ENCODE results near the gene PTPRE. TPM values are rescaled to one million over a fixed set of nuclear protein-coding genes. Genes with fewer than 3 reads are reported as not detected.

PTPRE gene
- total and polyA plus RNA-seq, 4 donors = 30.9 to 46.9 (median 37.2) TPM

GRCh38 chr10:128081222-128081621 is 174.3 kb downstream of the PTPRE start:
- H3K27ac ChIP-seq (ENCODE audit: low read depth, low read length) = no peak overlapping the region
- H3K9me3 ChIP-seq (ENCODE audit: control insufficient read depth, insufficient read depth, low read length) = no peaks in the 10 kb centered on the region
- DNase-seq (ENCODE audit: low read depth in 4 of 6, low spot score in 6 of 6) = no peak
- peaks cover 3% of the 10 kb centered on the region for H3K4me1 ChIP-seq (ENCODE audit: control insufficient read depth, insufficient read depth, low read length)
- no peaks in the 10 kb centered on the region for H3K27me3 ChIP-seq (ENCODE audit: control insufficient read depth, insufficient read depth, low read length)
- WGBS (ENCODE audit: insufficient coverage) = no CpG with 5 or more reads among the region's 4 CpGs
- H3K36me3 ChIP-seq (ENCODE audit: control insufficient read depth, insufficient read depth, low read length) = peaks cover 44% of the 10 kb centered on the region
- H3K4me3 ChIP-seq (ENCODE audit: low read depth, low read length) = no peak overlapping the region

- Histone ChIP-seq H3K4me1 (ENCODE audit: control insufficient read depth, insufficient read depth, low read length) (peaks cover 3% of the 10 kb centered on the region), H3K27me3 (ENCODE audit: control insufficient read depth, insufficient read depth, low read length) (no peaks in the 10 kb centered on the region), H3K27ac (ENCODE audit: low read depth, low read length) (no peak overlapping the region), H3K36me3 (ENCODE audit: control insufficient read depth, insufficient read depth, low read length) (peaks cover 42% of the 10 kb centered on the region), H3K4me3 (ENCODE audit: low read depth, low read length) (no peak overlapping the region), H3K9me3 (ENCODE audit: control insufficient read depth, insufficient read depth, low read length) (no peaks in the 10 kb centered on the region)
- peak in 1 of 6 donors; percentile 39 for DNase-seq (ENCODE audit: low read depth in 4 of 6, low spot score in 6 of 6)
- WGBS (ENCODE audit: insufficient coverage) = no CpG with 5 or more reads among the region's 3 CpGs
These were observed 174.8 kb downstream of the PTPRE start for GRCh38 chr10:128081720-128082119.

- H3K9me3 ChIP-seq (ENCODE audit: control insufficient read depth, insufficient read depth, low read length) = no peaks in the 10 kb centered on the region
- peaks cover 3% of the 10 kb centered on the region for H3K4me1 ChIP-seq (ENCODE audit: control insufficient read depth, insufficient read depth, low read length)
- H3K4me3 ChIP-seq (ENCODE audit: low read depth, low read length) = no peak overlapping the region
- DNase-seq (ENCODE audit: low read depth in 4 of 6, low spot score in 6 of 6) = no peak
- H3K36me3 ChIP-seq (ENCODE audit: control insufficient read depth, insufficient read depth, low read length) = peaks cover 26% of the 10 kb centered on the region
- no peak overlapping the region for H3K27ac ChIP-seq (ENCODE audit: low read depth, low read length)
- H3K27me3 ChIP-seq (ENCODE audit: control insufficient read depth, insufficient read depth, low read length) = no peaks in the 10 kb centered on the region
- 80% methylated on average over 13 of the region's 15 CpGs for WGBS (ENCODE audit: insufficient coverage)
These were observed 176.4 kb downstream of the PTPRE start for GRCh38 chr10:128083191-128083895.

- no peak for DNase-seq (ENCODE audit: low read depth in 4 of 6, low spot score in 6 of 6)
- no peaks in the 10 kb centered on the region for H3K9me3 ChIP-seq (ENCODE audit: control insufficient read depth, insufficient read depth, low read length)
- 71% methylated on average over 7 of the region's 10 CpGs for WGBS (ENCODE audit: insufficient coverage)
- H3K27ac ChIP-seq (ENCODE audit: low read depth, low read length) = no peak overlapping the region
- no peaks in the 10 kb centered on the region for H3K27me3 ChIP-seq (ENCODE audit: control insufficient read depth, insufficient read depth, low read length)
- peaks cover 19% of the 10 kb centered on the region for H3K36me3 ChIP-seq (ENCODE audit: control insufficient read depth, insufficient read depth, low read length)
- no peaks in the 10 kb centered on the region for H3K4me1 ChIP-seq (ENCODE audit: control insufficient read depth, insufficient read depth, low read length)
- no peak overlapping the region for H3K4me3 ChIP-seq (ENCODE audit: low read depth, low read length)
These were observed 177.5 kb downstream of the PTPRE start for GRCh38 chr10:128084364-128084763.

- H3K9me3 ChIP-seq (ENCODE audit: control insufficient read depth, insufficient read depth, low read length) = no peaks in the 10 kb centered on the region
- H3K27me3 ChIP-seq (ENCODE audit: control insufficient read depth, insufficient read depth, low read length) = no peaks in the 10 kb centered on the region
- H3K27ac ChIP-seq (ENCODE audit: low read depth, low read length) = no peak overlapping the region
- no peaks in the 10 kb centered on the region for H3K4me1 ChIP-seq (ENCODE audit: control insufficient read depth, insufficient read depth, low read length)
- H3K4me3 ChIP-seq (ENCODE audit: low read depth, low read length) = no peak overlapping the region
- peaks cover 18% of the 10 kb centered on the region for H3K36me3 ChIP-seq (ENCODE audit: control insufficient read depth, insufficient read depth, low read length)
- 85% methylated on average over 7 of the region's 8 CpGs for WGBS (ENCODE audit: insufficient coverage)
- no peak for DNase-seq (ENCODE audit: low read depth in 4 of 6, low spot score in 6 of 6)
These were observed 178.1 kb downstream of the PTPRE start for GRCh38 chr10:128084991-128085390.

GRCh38 chr10:128086003-128086863 is 179.3 kb downstream of the PTPRE start:
- DNase-seq (ENCODE audit: low read depth in 4 of 6, low spot score in 6 of 6) = no peak
- Histone ChIP-seq H3K9me3 (ENCODE audit: control insufficient read depth, insufficient read depth, low read length) (no peaks in the 10 kb centered on the region), H3K27ac (ENCODE audit: low read depth, low read length) (no peak overlapping the region), H3K4me3 (ENCODE audit: low read depth, low read length) (no peak overlapping the region), H3K36me3 (ENCODE audit: control insufficient read depth, insufficient read depth, low read length) (peaks cover 12% of the 10 kb centered on the region), H3K27me3 (ENCODE audit: control insufficient read depth, insufficient read depth, low read length) (no peaks in the 10 kb centered on the region), H3K4me1 (ENCODE audit: control insufficient read depth, insufficient read depth, low read length) (no peaks in the 10 kb centered on the region)
- 80% methylated on average over 10 of the region's 10 CpGs for WGBS (ENCODE audit: insufficient coverage)

GRCh38 chr10:128087146-128087883 is 180.4 kb downstream of the PTPRE start:
- peaks cover 12% of the 10 kb centered on the region for H3K36me3 ChIP-seq (ENCODE audit: control insufficient read depth, insufficient read depth, low read length)
- H3K4me3 ChIP-seq (ENCODE audit: low read depth, low read length) = no peak overlapping the region
- H3K4me1 ChIP-seq (ENCODE audit: control insufficient read depth, insufficient read depth, low read length) = no peaks in the 10 kb centered on the region
- 43% methylated on average over 1 of the region's 7 CpGs for WGBS (ENCODE audit: insufficient coverage)
- DNase-seq (ENCODE audit: low read depth in 4 of 6, low spot score in 6 of 6) = no peak
- no peaks in the 10 kb centered on the region for H3K27me3 ChIP-seq (ENCODE audit: control insufficient read depth, insufficient read depth, low read length)
- H3K9me3 ChIP-seq (ENCODE audit: control insufficient read depth, insufficient read depth, low read length) = no peaks in the 10 kb centered on the region
- no peak overlapping the region for H3K27ac ChIP-seq (ENCODE audit: low read depth, low read length)

GRCh38 chr10:128087884-128088709 is 181.2 kb downstream of the PTPRE start:
- Histone ChIP-seq H3K9me3 (ENCODE audit: control insufficient read depth, insufficient read depth, low read length) (no peaks in the 10 kb centered on the region), H3K4me1 (ENCODE audit: control insufficient read depth, insufficient read depth, low read length) (no peaks in the 10 kb centered on the region), H3K4me3 (ENCODE audit: low read depth, low read length) (no peak overlapping the region), H3K27ac (ENCODE audit: low read depth, low read length) (no peak overlapping the region), H3K27me3 (ENCODE audit: control insufficient read depth, insufficient read depth, low read length) (no peaks in the 10 kb centered on the region), H3K36me3 (ENCODE audit: control insufficient read depth, insufficient read depth, low read length) (peaks cover 12% of the 10 kb centered on the region)
- 78% methylated on average over 9 of the region's 12 CpGs for WGBS (ENCODE audit: insufficient coverage)
- peak in 1 of 6 donors; percentile 52 for DNase-seq (ENCODE audit: low read depth in 4 of 6, low spot score in 6 of 6)

Measured in spinal cord (tissue), 10 donors.